ENCODE data around the gene MRM1. TPM values are rescaled to one million over a fixed set of nuclear protein-coding genes. Genes with fewer than 3 reads are reported as not detected.

The MRM1 gene
- total RNA-seq, 3 donors from 2014 or later (not counting 1 experiment from before 2014, with no cell fraction given): 1.3 to 2.8 (median 1.7) TPM

DNA sequence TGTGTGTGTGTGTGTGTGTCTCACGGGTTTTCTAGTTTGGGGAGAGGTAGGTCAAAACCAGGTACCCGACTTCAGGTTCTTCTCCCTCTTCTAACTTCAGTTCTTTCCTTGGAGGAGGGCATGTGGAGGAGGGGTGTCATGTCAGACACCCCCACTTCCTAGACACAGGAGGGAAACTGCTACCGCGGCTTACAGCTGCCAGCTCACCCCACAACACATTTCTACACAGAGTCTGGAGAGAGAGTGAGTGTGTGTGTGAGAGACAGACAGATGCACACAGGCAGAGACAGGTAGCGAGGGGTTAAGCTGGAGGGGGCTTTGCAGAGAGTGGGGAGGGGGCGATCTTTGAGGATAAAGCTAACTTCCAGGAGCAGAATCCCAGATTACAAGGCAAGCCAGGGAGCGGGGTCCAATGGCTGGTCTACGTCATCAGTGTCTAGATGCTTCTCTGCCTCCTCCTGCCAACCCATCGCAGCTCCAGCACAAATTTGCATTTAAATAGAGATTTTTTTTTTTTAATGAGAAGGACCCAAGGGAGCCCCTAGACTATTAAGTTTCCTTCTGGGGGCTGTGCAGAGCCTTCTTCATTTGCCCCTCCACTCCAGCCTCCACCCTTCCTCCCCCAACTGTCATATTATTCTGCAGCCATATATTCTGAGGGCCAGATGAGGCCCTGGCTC lies 48.9 kb downstream of the MRM1 start:
- H3K4me1 ChIP-seq (ENCODE audit: control insufficient read depth, insufficient read depth, low read length): no peaks in the 10 kb centered on the region
- H3K4me3 ChIP-seq (ENCODE audit: low read length): no peak overlapping the region
- Mint-ChIP-seq H3K27me3 (ENCODE audit: low read depth in 2 of 2) (peaks cover 27 to 51% of the 10 kb centered on the region in 2 donors), H3K9me3 (no peaks in the 10 kb centered on the region), H3K36me3 (no peaks in the 10 kb centered on the region), H3K4me3 (no peak overlapping the region), H3K4me1 (peaks cover 0 to 5% of the 10 kb centered on the region in 2 donors), H3K27ac (no peak overlapping the region)
- no peak overlapping the region for H3K27ac ChIP-seq (ENCODE audit: low read length)
- ATAC-seq (no peak), DNase-seq (no peak)
- intact Hi-C loops (cut with micrococcal nuclease): no loop called here
- peaks cover 7% of the 10 kb centered on the region for H3K27me3 ChIP-seq (ENCODE audit: control insufficient read depth, insufficient read depth, low read length)
- WGBS (ENCODE audit: insufficient coverage): 69% methylated on average over 5 of the region's 9 CpGs
- no peaks in the 10 kb centered on the region for H3K36me3 ChIP-seq (ENCODE audit: control insufficient read depth, insufficient read depth, low read length)
- no peaks in the 10 kb centered on the region for H3K9me3 ChIP-seq (ENCODE audit: control insufficient read depth, insufficient read depth, low read length)
- TF ChIP-seq CTCF (IDR thresholded peaks at IDR 0.05): no peak

- Histone ChIP-seq H3K36me3 (ENCODE audit: control insufficient read depth, insufficient read depth, low read length) (no peaks in the 10 kb centered on the region), H3K4me3 (ENCODE audit: low read length) (no peak overlapping the region), H3K4me1 (ENCODE audit: control insufficient read depth, insufficient read depth, low read length) (peaks cover 11% of the 10 kb centered on the region), H3K9me3 (ENCODE audit: control insufficient read depth, insufficient read depth, low read length) (no peaks in the 10 kb centered on the region), H3K27ac (ENCODE audit: low read length) (no peak overlapping the region), H3K27me3 (ENCODE audit: control insufficient read depth, insufficient read depth, low read length) (peaks cover 11% of the 10 kb centered on the region)
- DNase-seq (no peak), ATAC-seq (no peak)
- H3K9me3 Mint-ChIP-seq: no peaks in the 10 kb centered on the region
- H3K27ac Mint-ChIP-seq: no peak overlapping the region
- H3K36me3 Mint-ChIP-seq: no peaks in the 10 kb centered on the region
- no peak overlapping the region for H3K4me3 Mint-ChIP-seq
- no peak for TF ChIP-seq CTCF (IDR thresholded peaks at IDR 0.05)
- peaks cover 32 to 52% of the 10 kb centered on the region in 2 donors for H3K27me3 Mint-ChIP-seq (ENCODE audit: low read depth in 2 of 2)
- WGBS (ENCODE audit: insufficient coverage): 83% methylated on average over 1 of the region's 3 CpGs
- H3K4me1 Mint-ChIP-seq: peaks cover 0 to 10% of the 10 kb centered on the region in 2 donors
- intact Hi-C loops (cut with micrococcal nuclease): no loop called here
Measured at GRCh38 chr17:36653374-36653773, 52.0 kb downstream of the MRM1 start.

- DNase-seq: no peak
Measured at GRCh38 chr17:36653856-36654255, 52.5 kb downstream of the MRM1 start.

More at GRCh38 chr17:36653856-36654255, 52.5 kb downstream of the MRM1 start:
- peaks cover 0 to 10% of the 10 kb centered on the region in 2 donors for H3K4me1 Mint-ChIP-seq
- Histone ChIP-seq H3K27me3 (ENCODE audit: control insufficient read depth, insufficient read depth, low read length) (peaks cover 12% of the 10 kb centered on the region), H3K27ac (ENCODE audit: low read length) (no peak overlapping the region), H3K36me3 (ENCODE audit: control insufficient read depth, insufficient read depth, low read length) (no peaks in the 10 kb centered on the region), H3K4me3 (ENCODE audit: low read length) (no peak overlapping the region), H3K9me3 (ENCODE audit: control insufficient read depth, insufficient read depth, low read length) (no peaks in the 10 kb centered on the region), H3K4me1 (ENCODE audit: control insufficient read depth, insufficient read depth, low read length) (peaks cover 11% of the 10 kb centered on the region)
- H3K4me3 Mint-ChIP-seq: no peak overlapping the region
- WGBS (ENCODE audit: insufficient coverage): 86% methylated on average over 13 of the region's 13 CpGs
- intact Hi-C loops (cut with micrococcal nuclease): no loop called here
- H3K36me3 Mint-ChIP-seq: no peaks in the 10 kb centered on the region
- no peak for TF ChIP-seq CTCF (IDR thresholded peaks at IDR 0.05)
- H3K27me3 Mint-ChIP-seq (ENCODE audit: low read depth in 2 of 2): peaks cover 33 to 57% of the 10 kb centered on the region in 2 donors
- no peak overlapping the region for H3K27ac Mint-ChIP-seq
- no peak for ATAC-seq
- no peaks in the 10 kb centered on the region for H3K9me3 Mint-ChIP-seq

All from natural killer cell (primary cell).